H1 (cell line): Measurements from ENCODE around the gene BCL2.

Source experiments
- CHD1 ChIP-seq: IDR thresholded peaks from 2 replicates; pipeline ENCODE4 v1.6.1; 2012; ENCODE audit warnings: low read depth, low read length, improper control_type of control experiment
- CREB1 ChIP-seq: IDR thresholded peaks from 2 replicates; pipeline ENCODE4 v1.6.1; 2012; ENCODE audit warnings: inconsistent platforms
- CTCF ChIP-seq, 3 experiments: IDR thresholded peaks; 1 replicate in 2 of 3; 2 replicates in 1 of 3; pipeline versions ENCODE4 v1.5.1 to v1.6.1; 2011; ENCODE audit warnings: low read length in 3 of 3, mild to moderate bottlenecking in 3 of 3, inconsistent platforms in 2 of 3, low read depth in 1 of 3, moderate library complexity in 1 of 3; ENCODE audit not compliant: insufficient read depth in 1 of 3; ENCODE audit errors: control extremely low read depth in 1 of 3
- EP300 ChIP-seq, 2 experiments: IDR thresholded peaks; 1 replicate in 1 of 2; 2 replicates in 1 of 2; pipeline ENCODE4 v1.6.1; 2011 to 2012; ENCODE audit warnings: low read depth in 2 of 2, low read length in 2 of 2, mild to moderate bottlenecking in 2 of 2, borderline replicate concordance in 1 of 2, inconsistent platforms in 1 of 2, moderate library complexity in 1 of 2
- EZH2 ChIP-seq: fragments of 200-600 bp; sonication (generic); IDR thresholded peaks from 2 replicates; pipeline ENCODE4 v1.7.1; 2012; ENCODE audit warnings: low read depth, mild to moderate bottlenecking, moderate library complexity, low read length, inconsistent platforms; ENCODE audit not compliant: severe bottlenecking
- HDAC6 ChIP-seq: IDR thresholded peaks from one replicate; pipeline ENCODE4 v1.7.1; 2012; ENCODE audit warnings: low read depth, mild to moderate bottlenecking, inconsistent platforms, low read length, moderate library complexity
- POLR2A ChIP-seq, 2 experiments: IDR thresholded peaks; 1 replicate in 1 of 2; 2 replicates in 1 of 2; pipeline ENCODE4 v1.6.1; 2011; ENCODE audit warnings: low read depth in 2 of 2, low read length in 2 of 2, mild to moderate bottlenecking in 2 of 2; ENCODE audit errors: control extremely low read depth in 1 of 2
- POLR2AphosphoS5 ChIP-seq: IDR thresholded peaks from 2 replicates; pipeline ENCODE4 v1.6.1; 2011; ENCODE audit warnings: low read depth, low read length
- RNF2 ChIP-seq: fragments of 200-900, 300-1000 bp; sonication (generic); IDR thresholded peaks from 2 replicates; pipeline ENCODE4 v1.7.1; 2016; ENCODE audit warnings: borderline replicate concordance, low read depth, mild to moderate bottlenecking, antibody characterized with exemption, low read length; ENCODE audit not compliant: poor library complexity, severe bottlenecking; ENCODE audit errors: missing control alignments
- SP1 ChIP-seq: IDR thresholded peaks from 2 replicates; pipeline ENCODE4 v1.6.1; 2011; ENCODE audit warnings: low read depth, low read length
- SRF ChIP-seq: IDR thresholded peaks from 2 replicates; pipeline ENCODE4 v1.6.1; 2011; ENCODE audit warnings: mild to moderate bottlenecking, low read depth, low read length, moderate library complexity
- TAF1 ChIP-seq: IDR thresholded peaks from 2 replicates; pipeline ENCODE4 v1.6.1; 2011; ENCODE audit warnings: mild to moderate bottlenecking, low read depth, low read length
- ZNF274 ChIP-seq: IDR thresholded peaks from 2 replicates; pipeline ENCODE4 v1.7.0; 2012; ENCODE audit warnings: low read length, borderline replicate concordance; ENCODE audit errors: extremely low read depth

DNA sequence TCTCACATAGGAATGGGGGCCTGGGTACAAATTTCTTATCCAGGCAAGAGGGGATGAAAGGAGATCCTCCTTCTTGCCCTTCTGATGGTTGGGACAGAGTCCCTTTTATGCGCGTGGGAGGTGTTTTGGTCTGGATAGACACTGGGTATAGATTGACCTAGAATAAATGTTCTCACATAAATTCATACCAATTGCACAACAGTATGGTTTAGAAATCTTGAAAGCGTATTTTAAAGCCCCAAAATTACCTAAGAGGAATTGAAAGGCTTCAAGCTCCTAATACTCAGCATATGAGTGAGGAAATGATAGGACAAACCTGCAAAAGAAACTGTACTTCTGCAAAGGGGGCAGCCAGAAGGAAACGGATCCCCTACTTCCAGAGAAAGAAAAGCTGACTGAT is 2.6 kb upstream of the BCL2 start:
- TF ChIP-seq CHD1 (no peak), SRF (no peak), EZH2 (no peak), CTCF (IDR thresholded peaks at IDR 0.05; ENCODE audit: control extremely low read depth in 1 of 3, insufficient read depth in 1 of 3, low read depth in 1 of 3, low read length in 3 of 3) (no peak), ZNF274 (no peak), SP1 (no peak), RNF2 (no peak), POLR2A (IDR thresholded peaks at IDR 0.05; ENCODE audit: control extremely low read depth in 1 of 2, low read depth in 2 of 2, low read length in 2 of 2) (no peak), CREB1 (no peak), HDAC6 (no peak), EP300 (IDR thresholded peaks at IDR 0.05; ENCODE audit: borderline replicate concordance in 1 of 2, low read depth in 2 of 2, low read length in 2 of 2) (no peak), POLR2AphosphoS5 (no peak), TAF1 (no peak)
